Prostate gland (tissue), 2 donors: ENCODE measurements around the gene RGS21.

Experiments
- CTCF ChIP-seq, 4 experiments: fragments of 200-600 bp in 2 of 4; fragments of 450-650 bp in 2 of 4; sonication (generic) in 2 of 4; IDR thresholded peaks; 1 replicate in 3 of 4; 2 replicates in 1 of 4; pipeline ENCODE4 v1.5.1; 2016 to 2019; ENCODE audit warnings: antibody characterized with exemption in 4 of 4, mild to moderate bottlenecking in 2 of 4, moderate library complexity in 2 of 4
- POLR2A ChIP-seq: fragments of 450-650 bp; IDR thresholded peaks from one replicate; pipeline ENCODE4 v1.6.1; 2016; ENCODE audit warnings: antibody characterized with exemption, mild to moderate bottlenecking

GRCh38 chr1:192327997-192328396 is 11.2 kb downstream of the RGS21 start:
- TF ChIP-seq CTCF (IDR thresholded peaks at IDR 0.05): no peak
- TF ChIP-seq POLR2A: no peak
